GM10266 (cell line): Measurements from ENCODE around the gene KLHL29.

Experiments
- DNase-seq: peaks from one replicate; pipeline ENCODE4 v3.0.0; 2012; ENCODE audit errors: extremely low spot score
- CTCF ChIP-seq: IDR thresholded peaks from 2 replicates; pipeline ENCODE4 v1.5.1; 2012; ENCODE audit warnings: mild to moderate bottlenecking, low read depth; ENCODE audit not compliant: control insufficient read depth, insufficient read depth; ENCODE audit errors: missing control alignments

KLHL29 gene

GRCh38 chr2:23556929-23557328 is 171.9 kb downstream of the KLHL29 start:
- TF ChIP-seq CTCF, result no peak
- no peak for DNase-seq

GRCh38 chr2:23557455-23557854 is 172.5 kb downstream of the KLHL29 start:
- no peak for DNase-seq
- TF ChIP-seq CTCF, result no peak

- TF ChIP-seq CTCF, result no peak
- no peak for DNase-seq
These were observed 174.7 kb downstream of the KLHL29 start for GRCh38 chr2:23559561-23560239.

- no peak for DNase-seq
- no peak for TF ChIP-seq CTCF
These were observed 176.1 kb downstream of the KLHL29 start for GRCh38 chr2:23561088-23561487.

- TF ChIP-seq CTCF, result no peak
- DNase-seq, result no peak
These were observed 176.6 kb downstream of the KLHL29 start for GRCh38 chr2:23561544-23561943.

- no peak for DNase-seq
- TF ChIP-seq CTCF, result no peak
These were observed 177.2 kb downstream of the KLHL29 start for GRCh38 chr2:23562143-23562542.

GRCh38 chr2:23563151-23563550 is 178.2 kb downstream of the KLHL29 start:
- no peak for TF ChIP-seq CTCF

More at GRCh38 chr2:23563151-23563550, 178.2 kb downstream of the KLHL29 start:
- no peak for DNase-seq
